Heart left ventricle (tissue), 16 donors: ENCODE measurements around the gene STIM1. TPM values are rescaled to one million over a fixed set of nuclear protein-coding genes. Genes with fewer than 3 reads are reported as not detected.

Experiments
- ATAC-seq, 4 donors: fragments of 200-7000 bp; cut with Tn5 transposase; one replicate each; pipeline ENCODE4 v1.9.1; 2020 to 2022; ENCODE audit warnings: moderate library complexity in 4 of 4, mild to moderate bottlenecking in 3 of 4, moderate number of reproducible peaks in 1 of 4
- DNase-seq, 5 donors: peaks; one replicate each; pipeline ENCODE4 v3.0.0-alpha.2; 2020
- H3K27ac ChIP-seq, 12 donors: fragments of 200-600 bp; sonication (generic) in 4 of 12; one replicate each; pipeline versions ENCODE4 v1.5.0 to v1.8.0; 2016 to 2022; ENCODE audit warnings: mild to moderate bottlenecking in 2 of 12
- H3K27me3 ChIP-seq, 9 donors: fragments of 200-600 bp; sonication (generic) in 2 of 9; one replicate each; pipeline versions ENCODE4 v1.5.1 to v1.8.0; 2016 to 2022; ENCODE audit warnings: mild to moderate bottlenecking in 3 of 9
- H3K36me3 ChIP-seq, 9 donors: fragments of 200-600 bp; sonication (generic) in 2 of 9; one replicate each; pipeline versions ENCODE4 v1.5.0 to v1.8.0; 2018 to 2022; ENCODE audit warnings: mild to moderate bottlenecking in 2 of 9
- H3K4me1 ChIP-seq, 12 donors: fragments of 200-600 bp; sonication (generic) in 4 of 12; one replicate each; pipeline versions ENCODE4 v1.5.0 to v1.8.0; 2016 to 2022; ENCODE audit warnings: mild to moderate bottlenecking in 3 of 12
- H3K4me3 ChIP-seq, 12 donors: fragments of 200-600 bp; sonication (generic) in 4 of 12; one replicate each; pipeline versions ENCODE4 v1.5.0 to v1.8.0; 2017 to 2022; ENCODE audit warnings: mild to moderate bottlenecking in 9 of 12, moderate library complexity in 4 of 12
- H3K9me3 ChIP-seq, 12 donors: fragments of 200-600 bp; sonication (generic) in 4 of 12; one replicate each; pipeline versions ENCODE4 v1.5.0 to v1.8.0; 2016 to 2022; ENCODE audit warnings: mild to moderate bottlenecking in 1 of 12
- POLR2A ChIP-seq, 2 donors: fragments of 450-650 bp; IDR thresholded peaks; one replicate each; pipeline ENCODE4 v1.6.1; 2017; ENCODE audit warnings: antibody characterized with exemption in 2 of 2, mild to moderate bottlenecking in 2 of 2, moderate library complexity in 2 of 2
- WGBS, 4 donors: extraction: QIAGEN DNeasy Blood & Tissue Kit in 2 of 4; methylation state at CpG; one replicate each; pipeline versions ENCODE4 v1.1.5 to v1.1.7; 2013 to 2018; 5-methylcytosine and 5-hydroxymethylcytosine counted together
- intact Hi-C, 10 donors: fragments of 100-400 bp; cut with DNase I; formaldehyde crosslinking; loops; one replicate each; pipeline versions ENCODE4 v1.11.1 to v1.14.2; 2022
- polyA plus RNA-seq, 2 donors: library from polyadenylated mRNA; stranded (reverse); fragments of 200-250 nt; gene quantifications; one replicate each; pipeline ENCODE4 v1.2.3, GENCODE V29; 2013
- total RNA-seq, 9 donors: library from RNA; depleted of rRNA in 2 of 9; stranded (reverse); fragments of >200 nt in 2 of 9; fragmentation: NEBNext Ultra II Directional in 3 of 9; extraction: Animal tissue kit (Norgen Biotek cat#: 25700) in 3 of 9; gene quantifications; one replicate each; pipeline versions ENCODE4 v1.1.0 to v1.2.4, GENCODE V29; 2016 to 2023
- TF ChIP-seq, protein P1 (sequence below), 12 donors: fragments of 200-600 bp; sonication (generic) in 4 of 12; IDR thresholded peaks; one replicate each; pipeline versions ENCODE4 v1.5.0 to v1.8.0; 2018 to 2022; ENCODE audit warnings: antibody characterized with exemption in 12 of 12, mild to moderate bottlenecking in 5 of 12
- donor health status: ischemic (EF 13 %, LVEDD 7.1; RV severe dilation, severe dysfunction).
- donor health status: healthy with polysubstance abuse.
- donor health status: DM: no; HTN: yes; CAD: no.
- donor health status: DM: no; HTN: no; CAD: no.
- donor health status: ischemic (EF 25% LVEDD 6.9; RV normal size, moderate dysfunction).
- donor health status: ischemic (EF 25% LVEDD 5.7; RV mildly dilated, moderate dysfunction).
- donor health status: healthy.
- donor health status: DM: yes; HTN: yes; CAD: no.
- donor health status: ischemic (EF 35%, LVEDD 5.7; RV mildly dilated, moderate dysfunction).
- donor health status: nonischemic (EF 11% LVEDD 7.7; RV severe dilation, severe dysfunction).
- donor health status: DM: yes; HTN: yes; CAD: no.
- donor health status: PGD.
- donor health status: ischemic (EF 29% LVEDD 5.4; RV normal size, mild dysfunction).
- donor health status: nonischemic (EF 23%, LVEDD 6.1; RV moderate dilation, normal function).

Gene STIM1
- total and polyA plus RNA-seq, 11 donors = 13.2 to 42.9 (median 28.9) TPM

DNA sequence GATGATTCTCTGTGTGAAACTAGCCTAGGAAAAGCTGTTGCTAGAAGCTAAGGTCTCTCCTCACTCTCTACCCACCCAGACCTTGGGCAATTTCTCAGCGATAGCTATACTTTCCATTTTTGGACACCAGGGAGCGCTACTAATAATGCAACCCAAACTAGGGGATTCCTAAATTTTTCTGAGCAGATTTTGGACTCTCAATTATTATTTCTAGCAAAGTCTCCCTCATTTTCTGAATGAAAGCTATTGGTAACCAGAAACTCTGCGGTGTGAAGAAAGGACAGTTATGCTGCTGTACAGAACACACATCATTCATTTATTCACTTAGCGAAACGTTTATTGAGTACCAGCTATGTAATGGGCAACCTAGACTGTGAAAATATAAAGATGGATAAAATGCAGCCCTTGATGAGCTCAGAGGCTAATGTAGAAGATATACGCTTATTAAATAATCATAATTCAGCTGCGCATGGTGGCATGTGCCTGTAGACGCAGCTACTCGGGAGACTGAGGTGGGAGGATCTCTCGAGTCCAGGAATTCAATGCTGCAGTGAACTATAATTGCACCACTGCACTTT is 6.1 kb upstream of the STIM1 start:
- intact Hi-C loops = loop anchor here in 6 of 10 donors (1.0 to 10.0 kb wide), 2 partner anchors 223 to 395 kb away; no protein-coding TSS in a partner anchor

DNA sequence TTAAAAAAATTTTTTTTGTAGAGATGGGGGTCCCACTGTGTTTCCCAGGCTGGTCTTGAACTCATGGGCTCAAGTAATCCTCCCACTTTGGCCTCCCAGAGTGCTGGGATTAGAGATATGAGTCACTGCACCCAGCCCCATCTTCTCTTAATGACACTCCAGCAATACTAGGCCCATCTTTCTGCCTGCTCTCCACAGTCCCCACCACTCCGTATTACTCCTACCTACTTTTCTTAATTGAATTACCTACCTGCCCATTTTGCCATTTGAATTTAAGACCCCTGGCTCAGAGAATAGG is 2.0 kb upstream of the STIM1 start:
- no peak overlapping the region for H3K4me3 ChIP-seq
- H3K27ac ChIP-seq = peak overlapping the region in 1 of 12 donors; percentile 99
- peaks cover 0 to 49% (median 28%) of the 10 kb centered on the region in 12 donors for H3K4me1 ChIP-seq
- intact Hi-C loops = loop anchor here in 2 of 10 donors (10.0 kb wide), 1 partner anchor 91 kb away; no protein-coding TSS in a partner anchor
- no peaks in the 10 kb centered on the region for H3K27me3 ChIP-seq
- no peaks in the 10 kb centered on the region for H3K36me3 ChIP-seq
- no peak for DNase-seq
- TF ChIP-seq POLR2A (IDR thresholded peaks at IDR 0.05) = no peak
- TF ChIP-seq, protein P1, sequence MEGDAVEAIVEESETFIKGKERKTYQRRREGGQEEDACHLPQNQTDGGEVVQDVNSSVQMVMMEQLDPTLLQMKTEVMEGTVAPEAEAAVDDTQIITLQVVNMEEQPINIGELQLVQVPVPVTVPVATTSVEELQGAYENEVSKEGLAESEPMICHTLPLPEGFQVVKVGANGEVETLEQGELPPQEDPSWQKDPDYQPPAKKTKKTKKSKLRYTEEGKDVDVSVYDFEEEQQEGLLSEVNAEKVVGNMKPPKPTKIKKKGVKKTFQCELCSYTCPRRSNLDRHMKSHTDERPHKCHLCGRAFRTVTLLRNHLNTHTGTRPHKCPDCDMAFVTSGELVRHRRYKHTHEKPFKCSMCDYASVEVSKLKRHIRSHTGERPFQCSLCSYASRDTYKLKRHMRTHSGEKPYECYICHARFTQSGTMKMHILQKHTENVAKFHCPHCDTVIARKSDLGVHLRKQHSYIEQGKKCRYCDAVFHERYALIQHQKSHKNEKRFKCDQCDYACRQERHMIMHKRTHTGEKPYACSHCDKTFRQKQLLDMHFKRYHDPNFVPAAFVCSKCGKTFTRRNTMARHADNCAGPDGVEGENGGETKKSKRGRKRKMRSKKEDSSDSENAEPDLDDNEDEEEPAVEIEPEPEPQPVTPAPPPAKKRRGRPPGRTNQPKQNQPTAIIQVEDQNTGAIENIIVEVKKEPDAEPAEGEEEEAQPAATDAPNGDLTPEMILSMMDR (IDR thresholded peaks at IDR 0.05) = no peak
- no peaks in the 10 kb centered on the region for H3K9me3 ChIP-seq
- ATAC-seq = no peak
- WGBS, 4 donors = 97 to 100% (median 99%) methylated on average over 1 of the region's 1 CpG

More for the DNA sequence above, 6.1 kb upstream of the STIM1 start:
- no peak overlapping the region for H3K4me3 ChIP-seq
- no peaks in the 10 kb centered on the region for H3K36me3 ChIP-seq
- ATAC-seq (peak in 3 of 4 donors; percentile 62 to 72 (median 70)), DNase-seq (no peak)
- no peaks in the 10 kb centered on the region for H3K9me3 ChIP-seq
- TF ChIP-seq POLR2A (IDR thresholded peaks at IDR 0.05) = no peak
- TF ChIP-seq, protein P1 (IDR thresholded peaks at IDR 0.05) = peak; percentile 40 to 79 (median 71)
- WGBS, 4 donors = 62 to 69% (median 66%) methylated on average over 10 of the region's 10 CpGs
- H3K27me3 ChIP-seq = no peaks in the 10 kb centered on the region
- no peak overlapping the region for H3K27ac ChIP-seq
- H3K4me1 ChIP-seq = peaks cover 0 to 17% (median under 1%) of the 10 kb centered on the region in 12 donors

DNA sequence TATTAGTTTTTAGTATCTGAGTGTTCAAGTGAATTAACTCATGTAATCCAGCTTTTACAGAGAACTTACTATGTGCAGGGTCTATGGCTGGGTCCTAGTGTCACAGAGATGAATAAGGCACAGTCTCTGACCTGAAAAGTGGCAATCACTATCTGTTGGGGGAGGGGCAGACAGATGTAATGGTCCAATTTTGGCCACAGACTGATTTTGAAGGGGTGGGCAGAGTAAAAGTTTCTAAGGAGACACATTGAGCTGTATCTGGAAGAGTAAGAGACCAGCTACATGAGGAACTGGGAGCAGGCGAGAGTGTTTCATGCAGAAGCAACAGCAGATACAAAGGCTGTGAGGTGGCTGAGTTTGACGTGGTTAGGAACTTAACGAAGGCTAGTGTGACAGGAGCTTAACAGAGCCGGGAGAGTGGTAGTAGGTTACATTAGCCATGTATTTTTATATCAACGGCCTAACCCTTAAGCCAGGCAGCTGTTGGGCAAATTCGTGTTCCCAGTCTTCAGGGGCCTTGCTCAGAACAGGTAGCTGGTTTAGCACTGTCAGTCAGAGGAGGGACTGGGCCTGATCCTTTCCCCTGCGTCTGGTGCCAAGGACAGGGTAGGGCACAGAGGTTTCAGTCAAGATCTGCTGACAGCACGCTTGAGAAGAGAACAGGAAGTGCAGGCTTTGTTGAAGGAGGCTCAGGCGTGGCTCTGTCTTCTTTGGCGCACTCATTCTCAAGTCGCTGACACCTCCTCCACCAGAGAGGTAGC is 1.4 kb upstream of the STIM1 start:
- TF ChIP-seq, protein P1 (IDR thresholded peaks at IDR 0.05) = no peak
- TF ChIP-seq POLR2A (IDR thresholded peaks at IDR 0.05) = no peak
- Histone ChIP-seq H3K4me1 (peaks cover 1 to 55% (median 34%) of the 10 kb centered on the region in 12 donors), H3K4me3 (peak overlapping the region in 5 of 12 donors; percentile 72 to 98 (median 88)), H3K9me3 (no peaks in the 10 kb centered on the region), H3K27ac (peak overlapping the region in 9 of 12 donors; percentile 90 to 99 (median 97)), H3K27me3 (no peaks in the 10 kb centered on the region), H3K36me3 (no peaks in the 10 kb centered on the region)
- ATAC-seq (peak in 2 of 4 donors; percentile 8 to 10), DNase-seq (peak in 3 of 5 donors; percentile 24 to 59 (median 47))
- 73 to 78% (median 75%) methylated on average over 11 of the region's 11 CpGs for WGBS, 4 donors
- intact Hi-C loops = loop anchor here in 6 of 10 donors (1.0 to 10.0 kb wide), 4 partner anchors 41 to 219 kb away; no protein-coding TSS in a partner anchor

- H3K4me3 ChIP-seq = peak overlapping the region in 11 of 12 donors; percentile 72 to 98 (median 91)
- no peak for DNase-seq
- H3K27ac ChIP-seq = peak overlapping the region in 10 of 12 donors; percentile 90 to 99 (median 98)
- peaks cover 5 to 56% (median 38%) of the 10 kb centered on the region in 12 donors for H3K4me1 ChIP-seq
- ATAC-seq = peak in 1 of 4 donors; percentile 0
- no peaks in the 10 kb centered on the region for H3K9me3 ChIP-seq
- 23 to 24% (median 24%) methylated on average over 7 of the region's 7 CpGs for WGBS, 4 donors
- TF ChIP-seq, protein P1 (IDR thresholded peaks at IDR 0.05) = no peak
- no peak for TF ChIP-seq POLR2A (IDR thresholded peaks at IDR 0.05)
- H3K27me3 ChIP-seq = no peaks in the 10 kb centered on the region
- intact Hi-C loops = loop anchor here in 6 of 10 donors (1.0 to 10.0 kb wide), 4 partner anchors 40 to 218 kb away; no protein-coding TSS in a partner anchor
- no peaks in the 10 kb centered on the region for H3K36me3 ChIP-seq
Observed at GRCh38 chr11:3854660-3854976, 846 bp upstream of the STIM1 start.
